Liver (tissue), 9 donors: ENCODE data around the gene SHOC2. TPM values are rescaled to one million over a fixed set of nuclear protein-coding genes. Genes with fewer than 3 reads are reported as not detected.
A peak's percentile ranks its signal among the peaks of the same experiment; 100 is the strongest.

Experiments used
- DNase-seq: peaks from one replicate; pipeline ENCODE4 v3.0.0-alpha.2; 2017; ENCODE audit warnings: low spot score
- H3K27ac ChIP-seq, 2 donors: one replicate each; pipeline ENCODE4 v1.7.0; 2013; ENCODE audit warnings: inconsistent platforms in 2 of 2, low read length in 2 of 2, control low read depth in 1 of 2, low read depth in 1 of 2, mild to moderate bottlenecking in 1 of 2
- H3K27me3 ChIP-seq, 4 donors: one replicate each; pipeline versions ENCODE4 v1.6.1 to v1.7.0; 2013; ENCODE audit warnings: low read length in 3 of 4, inconsistent platforms in 1 of 4, mild to moderate bottlenecking in 1 of 4, moderate library complexity in 1 of 4; ENCODE audit not compliant: control insufficient read depth in 4 of 4, insufficient read depth in 4 of 4
- H3K36me3 ChIP-seq, 4 donors: one replicate each; pipeline versions ENCODE4 v1.6.1 to v1.7.0; 2013; ENCODE audit warnings: low read length in 3 of 4, mild to moderate bottlenecking in 3 of 4, low read depth in 1 of 4, moderate library complexity in 1 of 4; ENCODE audit not compliant: control insufficient read depth in 4 of 4, insufficient read depth in 3 of 4
- H3K4me1 ChIP-seq, 4 donors: one replicate each; pipeline versions ENCODE4 v1.6.1 to v1.7.0; 2013; ENCODE audit warnings: low read length in 3 of 4, mild to moderate bottlenecking in 3 of 4, moderate library complexity in 1 of 4; ENCODE audit not compliant: control insufficient read depth in 4 of 4, insufficient read depth in 4 of 4
- H3K4me3 ChIP-seq, 3 donors: one replicate each; pipeline versions ENCODE4 v1.6.1 to v1.7.0; 2013; ENCODE audit warnings: low read length in 3 of 3, control low read depth in 1 of 3, low read depth in 1 of 3, mild to moderate bottlenecking in 1 of 3
- H3K9ac ChIP-seq, 2 donors: one replicate each; pipeline ENCODE4 v1.7.0; 2013; ENCODE audit warnings: low read length in 2 of 2, mild to moderate bottlenecking in 2 of 2, moderate library complexity in 2 of 2, control low read depth in 1 of 2, low read depth in 1 of 2
- H3K9me3 ChIP-seq, 4 donors: one replicate each; pipeline versions ENCODE4 v1.6.1 to v1.7.0; 2013; ENCODE audit warnings: low read length in 3 of 4; ENCODE audit not compliant: control insufficient read depth in 4 of 4
- EGR1 ChIP-seq, 2 donors: IDR thresholded peaks; 2 replicates each; pipeline ENCODE4 v1.6.1; 2016 to 2018; ENCODE audit warnings: antibody characterized with exemption in 2 of 2, low read depth in 2 of 2
- FOXA1 ChIP-seq: IDR thresholded peaks from 2 replicates; pipeline ENCODE4 v1.6.1; 2016; ENCODE audit warnings: antibody characterized with exemption
- FOXA2 ChIP-seq: IDR thresholded peaks from 2 replicates; pipeline ENCODE4 v1.6.1; 2016; ENCODE audit warnings: antibody characterized with exemption
- GABPA ChIP-seq, 2 donors: IDR thresholded peaks in 1 of 2; conservative IDR thresholded peaks in 1 of 2; 2 replicates each; pipeline ENCODE4 v1.6.1; 2016; ENCODE audit warnings: antibody characterized with exemption in 2 of 2, mild to moderate bottlenecking in 1 of 2, moderate library complexity in 1 of 2
- HNF4G ChIP-seq: IDR thresholded peaks from 2 replicates; pipeline ENCODE4 v1.6.1; 2016; ENCODE audit warnings: antibody characterized with exemption
- JUND ChIP-seq, 2 donors: IDR thresholded peaks; 2 replicates each; pipeline ENCODE4 v1.6.1; 2016; ENCODE audit warnings: antibody characterized with exemption in 2 of 2
- RAD21 ChIP-seq, 2 donors: IDR thresholded peaks; 2 replicates each; pipeline ENCODE4 v1.6.1; 2016; ENCODE audit warnings: antibody characterized with exemption in 2 of 2, mild to moderate bottlenecking in 2 of 2
- SP1 ChIP-seq: IDR thresholded peaks from 2 replicates; pipeline ENCODE4 v1.6.1; 2018; ENCODE audit warnings: antibody characterized with exemption, mild to moderate bottlenecking
- YY1 ChIP-seq: IDR thresholded peaks from 2 replicates; pipeline ENCODE4 v1.6.1; 2016; ENCODE audit warnings: antibody characterized with exemption, mild to moderate bottlenecking
- WGBS: extraction: QIAGEN DNeasy Blood & Tissue Kit; methylation state at CpG from one replicate; pipeline ENCODE4 v1.1.7; 2013; 5-methylcytosine and 5-hydroxymethylcytosine counted together
- polyA plus RNA-seq, 2 donors: library from polyadenylated mRNA; stranded (reverse) in 1 of 2; unstranded in 1 of 2; fragments of 200-250 nt in 1 of 2; fragments of >200 nt in 1 of 2; fragmentation: Nextera tagmentation in 1 of 2; extraction: Ambion mirVana in 1 of 2; gene quantifications; one replicate each; pipeline versions ENCODE4 v1.2.1 to v1.2.3, GENCODE V29; 2013 to 2015
- total RNA-seq, 2 donors: library from RNA; depleted of rRNA; stranded (reverse); fragments of >200 nt; gene quantifications; one replicate each; pipeline ENCODE4 v1.2.3, GENCODE V29; 2014
- TF ChIP-seq, protein P1 (sequence below): IDR thresholded peaks from 2 replicates; pipeline ENCODE4 v1.6.1; 2016; ENCODE audit warnings: antibody characterized with exemption
- TF ChIP-seq, protein P2 (sequence below): IDR thresholded peaks from 2 replicates; pipeline ENCODE4 v1.6.1; 2016; ENCODE audit warnings: antibody characterized with exemption
- TF ChIP-seq, protein P3 (sequence below): IDR thresholded peaks from 2 replicates; pipeline ENCODE4 v1.6.1; 2016; ENCODE audit warnings: antibody characterized with exemption, mild to moderate bottlenecking
- TF ChIP-seq, protein P4 (sequence below): IDR thresholded peaks from 2 replicates; pipeline ENCODE4 v1.6.1; 2016; ENCODE audit warnings: antibody characterized with exemption
- TF ChIP-seq, protein P5 (sequence below): fragments of 150-350 bp; IDR thresholded peaks from 2 replicates; pipeline ENCODE4 v1.5.1; 2017; ENCODE audit warnings: improper control_type of control experiment, low read depth, low read length; ENCODE audit not compliant: missing input control
- donor health status: healthy.
- donor health status: healthy.
- donor health status: healthy.
- donor health status: healthy.
- donor health status: healthy.

Gene SHOC2
- total and polyA plus RNA-seq, 4 donors = 7.8 to 33.7 (median 17.9) TPM

DNA sequence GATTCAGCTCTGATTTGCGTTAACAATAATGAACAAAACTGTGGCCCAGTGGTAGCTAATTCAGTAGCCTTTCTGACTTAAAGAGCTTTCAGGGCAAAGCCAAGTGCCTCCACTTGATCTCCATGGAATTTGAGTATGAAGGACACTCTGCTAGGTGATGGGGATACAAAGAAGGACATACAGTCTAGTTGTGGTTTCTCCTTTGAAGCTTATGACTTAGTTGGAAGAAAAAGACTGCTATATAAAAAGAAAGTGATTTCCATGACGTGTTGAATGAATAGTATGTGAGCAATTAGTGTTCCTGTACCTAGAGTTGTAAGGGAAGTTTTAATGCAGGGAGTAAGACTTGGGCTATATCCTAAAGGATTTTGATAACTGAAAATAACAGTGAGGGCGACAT is 39.4 kb upstream of the SHOC2 start:
- TF ChIP-seq FOXA1 (no peak), FOXA2 (no peak), SP1 (no peak), GABPA (IDR thresholded peaks at IDR 0.05 in 1 of 2, conservative IDR thresholded peaks at IDR 0.05 in 1 of 2) (no peak), YY1 (no peak), HNF4G (no peak)
- TF ChIP-seq, protein P1, sequence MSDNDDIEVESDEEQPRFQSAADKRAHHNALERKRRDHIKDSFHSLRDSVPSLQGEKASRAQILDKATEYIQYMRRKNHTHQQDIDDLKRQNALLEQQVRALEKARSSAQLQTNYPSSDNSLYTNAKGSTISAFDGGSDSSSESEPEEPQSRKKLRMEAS = no peak
- TF ChIP-seq, protein P2, sequence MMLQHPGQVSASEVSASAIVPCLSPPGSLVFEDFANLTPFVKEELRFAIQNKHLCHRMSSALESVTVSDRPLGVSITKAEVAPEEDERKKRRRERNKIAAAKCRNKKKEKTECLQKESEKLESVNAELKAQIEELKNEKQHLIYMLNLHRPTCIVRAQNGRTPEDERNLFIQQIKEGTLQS = no peak
- TF ChIP-seq, protein P3, sequence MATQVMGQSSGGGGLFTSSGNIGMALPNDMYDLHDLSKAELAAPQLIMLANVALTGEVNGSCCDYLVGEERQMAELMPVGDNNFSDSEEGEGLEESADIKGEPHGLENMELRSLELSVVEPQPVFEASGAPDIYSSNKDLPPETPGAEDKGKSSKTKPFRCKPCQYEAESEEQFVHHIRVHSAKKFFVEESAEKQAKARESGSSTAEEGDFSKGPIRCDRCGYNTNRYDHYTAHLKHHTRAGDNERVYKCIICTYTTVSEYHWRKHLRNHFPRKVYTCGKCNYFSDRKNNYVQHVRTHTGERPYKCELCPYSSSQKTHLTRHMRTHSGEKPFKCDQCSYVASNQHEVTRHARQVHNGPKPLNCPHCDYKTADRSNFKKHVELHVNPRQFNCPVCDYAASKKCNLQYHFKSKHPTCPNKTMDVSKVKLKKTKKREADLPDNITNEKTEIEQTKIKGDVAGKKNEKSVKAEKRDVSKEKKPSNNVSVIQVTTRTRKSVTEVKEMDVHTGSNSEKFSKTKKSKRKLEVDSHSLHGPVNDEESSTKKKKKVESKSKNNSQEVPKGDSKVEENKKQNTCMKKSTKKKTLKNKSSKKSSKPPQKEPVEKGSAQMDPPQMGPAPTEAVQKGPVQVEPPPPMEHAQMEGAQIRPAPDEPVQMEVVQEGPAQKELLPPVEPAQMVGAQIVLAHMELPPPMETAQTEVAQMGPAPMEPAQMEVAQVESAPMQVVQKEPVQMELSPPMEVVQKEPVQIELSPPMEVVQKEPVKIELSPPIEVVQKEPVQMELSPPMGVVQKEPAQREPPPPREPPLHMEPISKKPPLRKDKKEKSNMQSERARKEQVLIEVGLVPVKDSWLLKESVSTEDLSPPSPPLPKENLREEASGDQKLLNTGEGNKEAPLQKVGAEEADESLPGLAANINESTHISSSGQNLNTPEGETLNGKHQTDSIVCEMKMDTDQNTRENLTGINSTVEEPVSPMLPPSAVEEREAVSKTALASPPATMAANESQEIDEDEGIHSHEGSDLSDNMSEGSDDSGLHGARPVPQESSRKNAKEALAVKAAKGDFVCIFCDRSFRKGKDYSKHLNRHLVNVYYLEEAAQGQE = no peak
- DNase-seq = no peak
- Histone ChIP-seq H3K9ac (no peak overlapping the region), H3K4me3 (no peak overlapping the region), H3K27me3 (no peaks in the 10 kb centered on the region), H3K9me3 (no peaks in the 10 kb centered on the region), H3K36me3 (peaks cover 0 to 36% (median 13%) of the 10 kb centered on the region in 4 donors), H3K4me1 (peaks cover 0 to 22% (median 3%) of the 10 kb centered on the region in 4 donors), H3K27ac (no peak overlapping the region)
- WGBS = 93% methylated on average over 3 of the region's 3 CpGs

DNA sequence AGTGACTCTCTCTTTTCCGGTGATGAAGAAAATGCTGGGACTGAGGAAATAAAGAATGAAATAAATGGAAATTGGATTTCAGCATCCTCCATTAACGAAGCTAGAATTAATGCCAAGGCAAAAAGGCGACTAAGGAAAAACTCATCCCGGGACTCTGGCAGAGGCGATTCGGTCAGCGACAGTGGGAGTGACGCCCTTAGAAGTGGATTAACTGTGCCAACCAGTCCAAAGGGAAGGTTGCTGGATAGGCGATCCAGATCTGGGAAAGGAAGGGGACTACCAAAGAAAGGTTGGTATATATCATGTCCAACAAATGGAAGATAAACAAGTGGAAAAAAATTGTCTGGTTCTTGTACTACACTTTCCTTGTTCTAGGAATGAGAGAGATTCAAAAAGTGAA is 38.2 kb upstream of the SHOC2 start:
- H3K27ac ChIP-seq = peak overlapping the region in 1 of 2 donors; percentile 0
- DNase-seq = no peak
- H3K27me3 ChIP-seq = no peaks in the 10 kb centered on the region
- H3K36me3 ChIP-seq = peaks cover 0 to 35% (median 15%) of the 10 kb centered on the region in 4 donors
- WGBS = 80% methylated on average over 9 of the region's 9 CpGs
- no peak for TF ChIP-seq YY1
- no peak for TF ChIP-seq EGR1 (IDR thresholded peaks at IDR 0.05; ENCODE audit: low read depth in 2 of 2)
- no peak for TF ChIP-seq FOXA2
- TF ChIP-seq, protein P4, sequence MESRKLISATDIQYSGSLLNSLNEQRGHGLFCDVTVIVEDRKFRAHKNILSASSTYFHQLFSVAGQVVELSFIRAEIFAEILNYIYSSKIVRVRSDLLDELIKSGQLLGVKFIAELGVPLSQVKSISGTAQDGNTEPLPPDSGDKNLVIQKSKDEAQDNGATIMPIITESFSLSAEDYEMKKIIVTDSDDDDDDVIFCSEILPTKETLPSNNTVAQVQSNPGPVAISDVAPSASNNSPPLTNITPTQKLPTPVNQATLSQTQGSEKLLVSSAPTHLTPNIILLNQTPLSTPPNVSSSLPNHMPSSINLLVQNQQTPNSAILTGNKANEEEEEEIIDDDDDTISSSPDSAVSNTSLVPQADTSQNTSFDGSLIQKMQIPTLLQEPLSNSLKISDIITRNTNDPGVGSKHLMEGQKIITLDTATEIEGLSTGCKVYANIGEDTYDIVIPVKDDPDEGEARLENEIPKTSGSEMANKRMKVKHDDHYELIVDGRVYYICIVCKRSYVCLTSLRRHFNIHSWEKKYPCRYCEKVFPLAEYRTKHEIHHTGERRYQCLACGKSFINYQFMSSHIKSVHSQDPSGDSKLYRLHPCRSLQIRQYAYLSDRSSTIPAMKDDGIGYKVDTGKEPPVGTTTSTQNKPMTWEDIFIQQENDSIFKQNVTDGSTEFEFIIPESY = no peak
- H3K4me1 ChIP-seq = peaks cover 0 to 20% (median 3%) of the 10 kb centered on the region in 4 donors
- no peaks in the 10 kb centered on the region for H3K9me3 ChIP-seq
- H3K9ac ChIP-seq = no peak overlapping the region
- H3K4me3 ChIP-seq = no peak overlapping the region

DNA sequence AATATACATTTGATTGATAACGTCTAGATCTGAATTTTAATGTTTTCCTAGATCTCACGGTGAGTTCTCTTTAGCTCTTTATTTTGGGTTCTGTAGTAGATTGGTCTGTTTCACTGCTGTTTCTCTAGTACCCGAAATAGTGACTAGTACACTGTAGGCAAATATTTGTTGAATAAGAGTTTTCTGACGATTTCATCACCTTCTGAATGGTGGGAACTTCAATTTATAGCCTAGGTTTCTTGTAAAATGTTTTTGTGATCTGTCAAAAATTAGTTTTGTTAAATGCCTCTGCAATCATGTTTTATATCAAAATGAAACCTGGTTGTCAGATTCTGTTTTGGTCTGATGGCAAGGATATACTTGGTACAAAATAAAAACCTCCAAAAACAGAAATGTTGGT is 37.5 kb upstream of the SHOC2 start:
- Histone ChIP-seq H3K27me3 (no peaks in the 10 kb centered on the region), H3K36me3 (peaks cover 0 to 34% (median 16%) of the 10 kb centered on the region in 4 donors), H3K9me3 (no peaks in the 10 kb centered on the region), H3K27ac (peak overlapping the region in 1 of 2 donors; percentile 20), H3K4me3 (no peak overlapping the region), H3K9ac (peak overlapping the region in 1 of 2 donors; percentile 66), H3K4me1 (peaks cover 0 to 18% (median 3%) of the 10 kb centered on the region in 4 donors)
- TF ChIP-seq JUND (IDR thresholded peaks at IDR 0.05) (no peak), HNF4G (no peak), RAD21 (IDR thresholded peaks at IDR 0.05) (no peak)
- TF ChIP-seq, protein P5, sequence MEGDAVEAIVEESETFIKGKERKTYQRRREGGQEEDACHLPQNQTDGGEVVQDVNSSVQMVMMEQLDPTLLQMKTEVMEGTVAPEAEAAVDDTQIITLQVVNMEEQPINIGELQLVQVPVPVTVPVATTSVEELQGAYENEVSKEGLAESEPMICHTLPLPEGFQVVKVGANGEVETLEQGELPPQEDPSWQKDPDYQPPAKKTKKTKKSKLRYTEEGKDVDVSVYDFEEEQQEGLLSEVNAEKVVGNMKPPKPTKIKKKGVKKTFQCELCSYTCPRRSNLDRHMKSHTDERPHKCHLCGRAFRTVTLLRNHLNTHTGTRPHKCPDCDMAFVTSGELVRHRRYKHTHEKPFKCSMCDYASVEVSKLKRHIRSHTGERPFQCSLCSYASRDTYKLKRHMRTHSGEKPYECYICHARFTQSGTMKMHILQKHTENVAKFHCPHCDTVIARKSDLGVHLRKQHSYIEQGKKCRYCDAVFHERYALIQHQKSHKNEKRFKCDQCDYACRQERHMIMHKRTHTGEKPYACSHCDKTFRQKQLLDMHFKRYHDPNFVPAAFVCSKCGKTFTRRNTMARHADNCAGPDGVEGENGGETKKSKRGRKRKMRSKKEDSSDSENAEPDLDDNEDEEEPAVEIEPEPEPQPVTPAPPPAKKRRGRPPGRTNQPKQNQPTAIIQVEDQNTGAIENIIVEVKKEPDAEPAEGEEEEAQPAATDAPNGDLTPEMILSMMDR = no peak
- TF ChIP-seq, protein P2 = no peak
- no peak for DNase-seq
- 44% methylated on average over 4 of the region's 4 CpGs for WGBS
